ENCODE measurements around the gene PRG3.

Gene PRG3

GRCh38 chr11:57380975-57381374 is at the start of gene PRG3:
PRG3 (minus strand) TSS chr11:57381150; CDS start chr11:57380708, 442 bp downstream.
- Histone ChIP-seq H3K4me1 (ENCODE audit: insufficient read depth, low read length) (no peaks in the 10 kb centered on the region), H2AFZ (ENCODE audit: low read depth, low read length) (no peak within 1 kb of the TSS), H3K9me3 (ENCODE audit: low read length) (no peaks in the 10 kb centered on the region), H3K36me3 (ENCODE audit: insufficient read depth, low read length) (no peaks in the 10 kb centered on the region), H3K4me3 (ENCODE audit: low read length) (no peak within 1 kb of the TSS), H3K27me3 (ENCODE audit: insufficient read depth, low read length) (peaks cover 2% of the 10 kb centered on the region)

- H3K36me3 ChIP-seq (ENCODE audit: insufficient read depth, low read length): no peaks in the 10 kb centered on the region
- H2AFZ ChIP-seq (ENCODE audit: low read depth, low read length): no peak overlapping the region
- peaks cover 7% of the 10 kb centered on the region for H3K27me3 ChIP-seq (ENCODE audit: insufficient read depth, low read length)
- peaks cover 6% of the 10 kb centered on the region for H3K4me1 ChIP-seq (ENCODE audit: insufficient read depth, low read length)
- no peak overlapping the region for H3K4me3 ChIP-seq (ENCODE audit: low read length)
- no peaks in the 10 kb centered on the region for H3K9me3 ChIP-seq (ENCODE audit: low read length)
These were observed 49.0 kb upstream of the PRG3 start for GRCh38 chr11:57429946-57430345.

GRCh38 chr11:57428643-57429042 is 47.7 kb upstream of the PRG3 start:
- Histone ChIP-seq H2AFZ (ENCODE audit: low read depth, low read length) (no peak overlapping the region), H3K27me3 (ENCODE audit: insufficient read depth, low read length) (peaks cover 7% of the 10 kb centered on the region), H3K36me3 (ENCODE audit: insufficient read depth, low read length) (peaks cover 3% of the 10 kb centered on the region), H3K4me3 (ENCODE audit: low read length) (no peak overlapping the region), H3K9me3 (ENCODE audit: low read length) (no peaks in the 10 kb centered on the region), H3K4me1 (ENCODE audit: insufficient read depth, low read length) (peaks cover 8% of the 10 kb centered on the region)

GRCh38 chr11:57427727-57428082 is 46.8 kb upstream of the PRG3 start:
- Histone ChIP-seq H3K27me3 (ENCODE audit: insufficient read depth, low read length) (peaks cover 7% of the 10 kb centered on the region), H3K4me3 (ENCODE audit: low read length) (no peak overlapping the region), H3K4me1 (ENCODE audit: insufficient read depth, low read length) (peaks cover 8% of the 10 kb centered on the region), H3K36me3 (ENCODE audit: insufficient read depth, low read length) (peaks cover 3% of the 10 kb centered on the region), H3K9me3 (ENCODE audit: low read length) (no peaks in the 10 kb centered on the region), H2AFZ (ENCODE audit: low read depth, low read length) (no peak overlapping the region)

GRCh38 chr11:57426929-57427726 is 46.2 kb upstream of the PRG3 start, which contains the start of gene SLC43A3:
SLC43A3 (minus strand) TSS chr11:57427121; CDS start chr11:57426172, 949 bp downstream.
- Histone ChIP-seq H2AFZ (ENCODE audit: low read depth, low read length) (peak within 1 kb of the TSS; percentile 78), H3K4me1 (ENCODE audit: insufficient read depth, low read length) (peaks cover 8% of the 10 kb centered on the region), H3K4me3 (ENCODE audit: low read length) (peak within 1 kb of the TSS; percentile 49), H3K9me3 (ENCODE audit: low read length) (no peaks in the 10 kb centered on the region), H3K27me3 (ENCODE audit: insufficient read depth, low read length) (peaks cover 7% of the 10 kb centered on the region), H3K36me3 (ENCODE audit: insufficient read depth, low read length) (peaks cover 3% of the 10 kb centered on the region)

- H3K4me1 ChIP-seq (ENCODE audit: insufficient read depth, low read length): peaks cover 8% of the 10 kb centered on the region
- H3K27me3 ChIP-seq (ENCODE audit: insufficient read depth, low read length): peaks cover 7% of the 10 kb centered on the region
- peak overlapping the region; percentile 78 for H2AFZ ChIP-seq (ENCODE audit: low read depth, low read length)
- H3K9me3 ChIP-seq (ENCODE audit: low read length): no peaks in the 10 kb centered on the region
- H3K4me3 ChIP-seq (ENCODE audit: low read length): peak overlapping the region; percentile 49
- H3K36me3 ChIP-seq (ENCODE audit: insufficient read depth, low read length): peaks cover 3% of the 10 kb centered on the region
These were observed 45.5 kb upstream of the PRG3 start for GRCh38 chr11:57426439-57426928.

- H2AFZ ChIP-seq (ENCODE audit: low read depth, low read length): no peak overlapping the region
- H3K4me3 ChIP-seq (ENCODE audit: low read length): peak overlapping the region; percentile 49
- peaks cover 3% of the 10 kb centered on the region for H3K36me3 ChIP-seq (ENCODE audit: insufficient read depth, low read length)
- no peaks in the 10 kb centered on the region for H3K9me3 ChIP-seq (ENCODE audit: low read length)
- H3K4me1 ChIP-seq (ENCODE audit: insufficient read depth, low read length): peaks cover 8% of the 10 kb centered on the region
- peaks cover 3% of the 10 kb centered on the region for H3K27me3 ChIP-seq (ENCODE audit: insufficient read depth, low read length)
These were observed 44.9 kb upstream of the PRG3 start for GRCh38 chr11:57425565-57426438.

- H3K36me3 ChIP-seq (ENCODE audit: insufficient read depth, low read length): peaks cover 3% of the 10 kb centered on the region
- H3K9me3 ChIP-seq (ENCODE audit: low read length): no peaks in the 10 kb centered on the region
- H3K4me1 ChIP-seq (ENCODE audit: insufficient read depth, low read length): peaks cover 8% of the 10 kb centered on the region
- no peak overlapping the region for H2AFZ ChIP-seq (ENCODE audit: low read depth, low read length)
- no peaks in the 10 kb centered on the region for H3K27me3 ChIP-seq (ENCODE audit: insufficient read depth, low read length)
- no peak overlapping the region for H3K4me3 ChIP-seq (ENCODE audit: low read length)
These were observed 44.0 kb upstream of the PRG3 start for GRCh38 chr11:57424792-57425564.

- H2AFZ ChIP-seq (ENCODE audit: low read depth, low read length): no peak overlapping the region
- H3K4me3 ChIP-seq (ENCODE audit: low read length): no peak overlapping the region
- H3K9me3 ChIP-seq (ENCODE audit: low read length): no peaks in the 10 kb centered on the region
- H3K36me3 ChIP-seq (ENCODE audit: insufficient read depth, low read length): peaks cover 3% of the 10 kb centered on the region
- H3K4me1 ChIP-seq (ENCODE audit: insufficient read depth, low read length): peaks cover 8% of the 10 kb centered on the region
- H3K27me3 ChIP-seq (ENCODE audit: insufficient read depth, low read length): no peaks in the 10 kb centered on the region
These were observed 43.3 kb upstream of the PRG3 start for GRCh38 chr11:57424137-57424791.

- Histone ChIP-seq H3K4me1 (ENCODE audit: insufficient read depth, low read length) (peaks cover 8% of the 10 kb centered on the region), H3K9me3 (ENCODE audit: low read length) (no peaks in the 10 kb centered on the region), H3K36me3 (ENCODE audit: insufficient read depth, low read length) (peaks cover 7% of the 10 kb centered on the region), H3K27me3 (ENCODE audit: insufficient read depth, low read length) (no peaks in the 10 kb centered on the region), H3K4me3 (ENCODE audit: low read length) (no peak overlapping the region), H2AFZ (ENCODE audit: low read depth, low read length) (no peak overlapping the region)
These were observed 41.7 kb upstream of the PRG3 start for GRCh38 chr11:57422669-57423068.

GRCh38 chr11:57421805-57422204 is 40.9 kb upstream of the PRG3 start:
- no peak overlapping the region for H3K4me3 ChIP-seq (ENCODE audit: low read length)
- peaks cover 12% of the 10 kb centered on the region for H3K36me3 ChIP-seq (ENCODE audit: insufficient read depth, low read length)
- H3K4me1 ChIP-seq (ENCODE audit: insufficient read depth, low read length): peaks cover 8% of the 10 kb centered on the region
- H3K27me3 ChIP-seq (ENCODE audit: insufficient read depth, low read length): no peaks in the 10 kb centered on the region
- H2AFZ ChIP-seq (ENCODE audit: low read depth, low read length): no peak overlapping the region
- no peaks in the 10 kb centered on the region for H3K9me3 ChIP-seq (ENCODE audit: low read length)

- Histone ChIP-seq H3K9me3 (ENCODE audit: low read length) (no peaks in the 10 kb centered on the region), H2AFZ (ENCODE audit: low read depth, low read length) (no peak overlapping the region), H3K36me3 (ENCODE audit: insufficient read depth, low read length) (peaks cover 12% of the 10 kb centered on the region), H3K27me3 (ENCODE audit: insufficient read depth, low read length) (no peaks in the 10 kb centered on the region), H3K4me3 (ENCODE audit: low read length) (no peak overlapping the region), H3K4me1 (ENCODE audit: insufficient read depth, low read length) (peaks cover 2% of the 10 kb centered on the region)
These were observed 40.1 kb upstream of the PRG3 start for GRCh38 chr11:57421066-57421465.
